ENCODE data around the gene DNAJA3.

The DNAJA3 gene

GRCh38 chr16:4498546-4499195 lies 73.0 kb downstream of the DNAJA3 start:
- DNase-seq = peak; percentile 92 to 93
- Histone ChIP-seq H2BK120ac (ENCODE audit: insufficient read depth, low read length, poor library complexity) (no peak overlapping the region), H2AFZ (ENCODE audit: insufficient read depth, low read length, poor library complexity) (no peak overlapping the region), H3K23ac (ENCODE audit: low read length) (no peak overlapping the region), H3K9ac (ENCODE audit: low read length) (no peak overlapping the region), H3K36me3 (ENCODE audit: control insufficient read depth in 1 of 2, insufficient read depth in 2 of 2, low read length in 2 of 2) (no peaks in the 10 kb centered on the region), H4K12ac (ENCODE audit: low read depth, low read length) (no peak overlapping the region), H3K4me2 (ENCODE audit: low read length) (no peak overlapping the region), H3K18ac (ENCODE audit: low read length) (no peak overlapping the region), H3K9me3 (ENCODE audit: insufficient read depth, low read depth, low read length) (peaks cover 2% of the 10 kb centered on the region), H3K27ac (ENCODE audit: low read depth, low read length) (no peak overlapping the region), H3K4me1 (ENCODE audit: control insufficient read depth in 1 of 2, insufficient read depth in 2 of 2, low read length in 2 of 2) (peaks cover 10 to 26% of the 10 kb centered on the region in 2 experiments), H3K79me2 (ENCODE audit: control insufficient read depth, insufficient read depth, low read length, poor library complexity) (peaks cover 2% of the 10 kb centered on the region), H3K4ac (ENCODE audit: low read depth, low read length) (no peak overlapping the region), H3K4me3 (ENCODE audit: low read depth, low read length) (no peak overlapping the region), H2BK5ac (ENCODE audit: low read depth, low read length, poor library complexity) (no peak overlapping the region), H2BK12ac (ENCODE audit: low read length) (no peak overlapping the region), H2AK5ac (ENCODE audit: low read length) (no peak overlapping the region), H3K27me3 (ENCODE audit: insufficient read depth, low read length) (no peaks in the 10 kb centered on the region), H3K14ac (ENCODE audit: low read length) (no peak overlapping the region), H4K91ac (ENCODE audit: low read depth, low read length) (no peak overlapping the region), H3K79me1 (ENCODE audit: low read length) (no peaks in the 10 kb centered on the region), H4K8ac (ENCODE audit: low read depth, low read length) (no peak overlapping the region)
- WGBS (ENCODE audit: extremely low coverage, insufficient coverage, insufficient read length) = no CpG with 5 or more reads among the region's 8 CpGs

GRCh38 chr16:4499196-4499555 lies 73.5 kb downstream of the DNAJA3 start:
- no peak overlapping the region for H2AK5ac ChIP-seq (ENCODE audit: low read length)
- no peak overlapping the region for H2BK120ac ChIP-seq (ENCODE audit: insufficient read depth, low read length, poor library complexity)
- peaks cover 2% of the 10 kb centered on the region for H3K79me2 ChIP-seq (ENCODE audit: control insufficient read depth, insufficient read depth, low read length, poor library complexity)
- H3K14ac ChIP-seq (ENCODE audit: low read length) = no peak overlapping the region
- no peak overlapping the region for H3K4ac ChIP-seq (ENCODE audit: low read depth, low read length)
- no peak for DNase-seq
- H3K79me1 ChIP-seq (ENCODE audit: low read length) = no peaks in the 10 kb centered on the region
- H3K27ac ChIP-seq (ENCODE audit: low read depth, low read length) = no peak overlapping the region
- H2BK5ac ChIP-seq (ENCODE audit: low read depth, low read length, poor library complexity) = no peak overlapping the region
- H3K4me3 ChIP-seq (ENCODE audit: low read depth, low read length) = no peak overlapping the region
- no peak overlapping the region for H4K8ac ChIP-seq (ENCODE audit: low read depth, low read length)
- no peaks in the 10 kb centered on the region for H3K36me3 ChIP-seq (ENCODE audit: control insufficient read depth in 1 of 2, insufficient read depth in 2 of 2, low read length in 2 of 2)
- WGBS (ENCODE audit: extremely low coverage, insufficient coverage, insufficient read length) = no CpG with 5 or more reads among the region's 4 CpGs
- peaks cover 2% of the 10 kb centered on the region for H3K9me3 ChIP-seq (ENCODE audit: insufficient read depth, low read depth, low read length)
- H3K4me1 ChIP-seq (ENCODE audit: control insufficient read depth in 1 of 2, insufficient read depth in 2 of 2, low read length in 2 of 2) = peaks cover 10 to 26% of the 10 kb centered on the region in 2 experiments
- H4K91ac ChIP-seq (ENCODE audit: low read depth, low read length) = no peak overlapping the region
- H3K18ac ChIP-seq (ENCODE audit: low read length) = no peak overlapping the region
- H4K12ac ChIP-seq (ENCODE audit: low read depth, low read length) = no peak overlapping the region
- H3K23ac ChIP-seq (ENCODE audit: low read length) = no peak overlapping the region
- no peak overlapping the region for H2AFZ ChIP-seq (ENCODE audit: insufficient read depth, low read length, poor library complexity)
- H3K9ac ChIP-seq (ENCODE audit: low read length) = no peak overlapping the region
- no peaks in the 10 kb centered on the region for H3K27me3 ChIP-seq (ENCODE audit: insufficient read depth, low read length)
- H3K4me2 ChIP-seq (ENCODE audit: low read length) = no peak overlapping the region
- H2BK12ac ChIP-seq (ENCODE audit: low read length) = no peak overlapping the region

DNA sequence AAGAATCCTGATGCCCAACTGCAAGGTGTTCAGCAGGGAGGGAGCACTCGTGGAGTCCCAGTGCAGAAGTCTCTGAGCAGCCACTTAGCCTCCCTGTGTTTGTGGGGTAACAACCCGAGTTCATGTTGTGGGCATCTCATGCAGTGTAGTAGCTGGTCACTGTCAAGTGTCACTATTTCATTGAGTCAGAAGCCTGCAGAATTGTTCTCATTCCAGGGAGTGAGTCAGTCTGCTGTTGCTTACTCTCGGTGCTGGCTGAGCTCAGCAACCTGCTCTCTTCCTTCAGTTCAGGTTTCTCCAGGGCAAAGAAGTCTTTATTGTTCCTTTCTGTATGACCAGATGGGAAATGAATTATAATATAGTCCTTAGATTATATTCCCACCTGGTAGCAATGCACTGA lies 74.6 kb downstream of the DNAJA3 start:
- Histone ChIP-seq H3K27me3 (ENCODE audit: insufficient read depth, low read length) (no peaks in the 10 kb centered on the region), H3K9ac (ENCODE audit: low read length) (no peak overlapping the region), H3K79me2 (ENCODE audit: control insufficient read depth, insufficient read depth, low read length, poor library complexity) (peaks cover 2% of the 10 kb centered on the region), H3K27ac (ENCODE audit: low read depth, low read length) (peak overlapping the region; percentile 81), H3K9me3 (ENCODE audit: insufficient read depth, low read depth, low read length) (peaks cover 2% of the 10 kb centered on the region), H3K18ac (ENCODE audit: low read length) (no peak overlapping the region), H2BK5ac (ENCODE audit: low read depth, low read length, poor library complexity) (no peak overlapping the region), H4K8ac (ENCODE audit: low read depth, low read length) (no peak overlapping the region), H3K4me3 (ENCODE audit: low read depth, low read length) (no peak overlapping the region), H4K91ac (ENCODE audit: low read depth, low read length) (no peak overlapping the region), H3K23ac (ENCODE audit: low read length) (no peak overlapping the region), H4K12ac (ENCODE audit: low read depth, low read length) (no peak overlapping the region), H2AK5ac (ENCODE audit: low read length) (no peak overlapping the region), H2BK120ac (ENCODE audit: insufficient read depth, low read length, poor library complexity) (no peak overlapping the region), H3K4ac (ENCODE audit: low read depth, low read length) (no peak overlapping the region), H2AFZ (ENCODE audit: insufficient read depth, low read length, poor library complexity) (no peak overlapping the region), H3K4me2 (ENCODE audit: low read length) (peak overlapping the region; percentile 37), H3K14ac (ENCODE audit: low read length) (no peak overlapping the region), H3K79me1 (ENCODE audit: low read length) (no peaks in the 10 kb centered on the region), H2BK12ac (ENCODE audit: low read length) (no peak overlapping the region), H3K4me1 (ENCODE audit: control insufficient read depth in 1 of 2, insufficient read depth in 2 of 2, low read length in 2 of 2) (peaks cover 10 to 19% of the 10 kb centered on the region in 2 experiments), H3K36me3 (ENCODE audit: control insufficient read depth in 1 of 2, insufficient read depth in 2 of 2, low read length in 2 of 2) (peaks cover 0 to under 1% of the 10 kb centered on the region in 2 experiments)
- no CpG with 5 or more reads among the region's 3 CpGs for WGBS (ENCODE audit: extremely low coverage, insufficient coverage, insufficient read length)
- peak; percentile 72 to 84 for DNase-seq

- DNase-seq = no peak
- no peak overlapping the region for H3K4me2 ChIP-seq (ENCODE audit: low read length)
- peaks cover 3 to 4% of the 10 kb centered on the region in 2 experiments for H3K36me3 ChIP-seq (ENCODE audit: control insufficient read depth in 1 of 2, insufficient read depth in 2 of 2, low read length in 2 of 2)
- H4K91ac ChIP-seq (ENCODE audit: low read depth, low read length) = no peak overlapping the region
- peaks cover 4% of the 10 kb centered on the region for H3K9me3 ChIP-seq (ENCODE audit: insufficient read depth, low read depth, low read length)
- H3K27me3 ChIP-seq (ENCODE audit: insufficient read depth, low read length) = no peaks in the 10 kb centered on the region
- no peak overlapping the region for H2AK5ac ChIP-seq (ENCODE audit: low read length)
- H2BK12ac ChIP-seq (ENCODE audit: low read length) = no peak overlapping the region
- H4K8ac ChIP-seq (ENCODE audit: low read depth, low read length) = no peak overlapping the region
- H2BK120ac ChIP-seq (ENCODE audit: insufficient read depth, low read length, poor library complexity) = no peak overlapping the region
- H2BK5ac ChIP-seq (ENCODE audit: low read depth, low read length, poor library complexity) = no peak overlapping the region
- H3K4me3 ChIP-seq (ENCODE audit: low read depth, low read length) = no peak overlapping the region
- no peak overlapping the region for H3K9ac ChIP-seq (ENCODE audit: low read length)
- H3K4me1 ChIP-seq (ENCODE audit: control insufficient read depth in 1 of 2, insufficient read depth in 2 of 2, low read length in 2 of 2) = peaks cover 8 to 15% of the 10 kb centered on the region in 2 experiments
- no peak overlapping the region for H3K14ac ChIP-seq (ENCODE audit: low read length)
- peak overlapping the region; percentile 81 for H3K27ac ChIP-seq (ENCODE audit: low read depth, low read length)
- H4K12ac ChIP-seq (ENCODE audit: low read depth, low read length) = no peak overlapping the region
- no peaks in the 10 kb centered on the region for H3K79me1 ChIP-seq (ENCODE audit: low read length)
- no peak overlapping the region for H2AFZ ChIP-seq (ENCODE audit: insufficient read depth, low read length, poor library complexity)
- no peak overlapping the region for H3K18ac ChIP-seq (ENCODE audit: low read length)
- peaks cover 2% of the 10 kb centered on the region for H3K79me2 ChIP-seq (ENCODE audit: control insufficient read depth, insufficient read depth, low read length, poor library complexity)
- no peak overlapping the region for H3K23ac ChIP-seq (ENCODE audit: low read length)
- no CpG with 5 or more reads among the region's 5 CpGs for WGBS (ENCODE audit: extremely low coverage, insufficient coverage, insufficient read length)
- no peak overlapping the region for H3K4ac ChIP-seq (ENCODE audit: low read depth, low read length)
Observed at GRCh38 chr16:4501071-4501478, 75.4 kb downstream of the DNAJA3 start.

Measured in trophoblast cell (in vitro differentiated cells and primary cell).